GM18502 (cell line): ENCODE measurements around the gene TEDC2.

Source experiments
- ATAC-seq: cut with Tn5 transposase; IDR thresholded peaks from one replicate; pipeline ENCODE4 v1.9.1; 2021; ENCODE audit warnings: mild to moderate bottlenecking; ENCODE audit not compliant: unreplicated experiment, poor library complexity

Gene TEDC2

GRCh38 chr16:2490190-2491105 lies 30.5 kb downstream of the TEDC2 start:
- no peak for ATAC-seq

GRCh38 chr16:2492292-2492691 lies 32.4 kb downstream of the TEDC2 start:
- ATAC-seq, result no peak

DNA sequence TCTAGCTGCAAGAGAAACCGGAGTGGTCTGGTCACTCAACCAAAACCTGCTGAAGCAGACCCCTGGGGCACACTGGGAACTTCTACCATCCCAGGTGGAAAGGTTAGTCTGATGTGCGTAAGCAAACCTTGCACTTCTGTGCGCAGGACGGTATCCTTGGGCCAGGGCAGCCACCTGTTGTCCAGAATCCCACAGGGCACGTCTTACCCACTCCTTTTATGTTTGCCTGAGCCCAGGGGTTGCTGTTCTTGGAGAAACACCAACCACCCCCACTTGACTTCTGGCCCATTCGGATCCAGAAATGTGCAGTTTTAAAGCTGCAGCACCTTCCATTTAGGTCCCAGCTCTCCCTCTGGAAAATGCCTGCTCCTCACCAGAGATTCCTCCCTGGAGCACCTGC lies 33.7 kb downstream of the TEDC2 start:
- ATAC-seq, result no peak

GRCh38 chr16:2494616-2495015 lies 34.7 kb downstream of the TEDC2 start:
- no peak for ATAC-seq

DNA sequence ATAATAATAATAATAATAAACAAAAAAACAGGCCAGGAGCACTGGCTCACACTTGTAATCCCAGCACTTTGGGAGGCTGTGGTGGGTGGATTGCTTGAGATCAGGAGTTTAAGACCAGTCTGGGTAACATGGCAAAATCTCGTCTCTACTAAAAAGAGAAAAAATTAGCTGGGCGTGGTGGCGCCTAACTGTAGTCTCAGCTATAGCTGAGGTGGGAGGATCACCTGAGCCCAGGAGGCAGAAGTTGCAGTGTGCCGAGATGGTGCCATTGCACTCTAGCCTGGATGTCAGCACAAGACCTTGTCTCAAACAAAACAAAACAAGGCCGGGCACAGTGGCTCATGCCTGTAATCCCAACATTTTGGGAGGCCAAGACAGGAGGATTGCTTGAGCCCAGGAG lies 35.1 kb downstream of the TEDC2 start:
- no peak for ATAC-seq

DNA sequence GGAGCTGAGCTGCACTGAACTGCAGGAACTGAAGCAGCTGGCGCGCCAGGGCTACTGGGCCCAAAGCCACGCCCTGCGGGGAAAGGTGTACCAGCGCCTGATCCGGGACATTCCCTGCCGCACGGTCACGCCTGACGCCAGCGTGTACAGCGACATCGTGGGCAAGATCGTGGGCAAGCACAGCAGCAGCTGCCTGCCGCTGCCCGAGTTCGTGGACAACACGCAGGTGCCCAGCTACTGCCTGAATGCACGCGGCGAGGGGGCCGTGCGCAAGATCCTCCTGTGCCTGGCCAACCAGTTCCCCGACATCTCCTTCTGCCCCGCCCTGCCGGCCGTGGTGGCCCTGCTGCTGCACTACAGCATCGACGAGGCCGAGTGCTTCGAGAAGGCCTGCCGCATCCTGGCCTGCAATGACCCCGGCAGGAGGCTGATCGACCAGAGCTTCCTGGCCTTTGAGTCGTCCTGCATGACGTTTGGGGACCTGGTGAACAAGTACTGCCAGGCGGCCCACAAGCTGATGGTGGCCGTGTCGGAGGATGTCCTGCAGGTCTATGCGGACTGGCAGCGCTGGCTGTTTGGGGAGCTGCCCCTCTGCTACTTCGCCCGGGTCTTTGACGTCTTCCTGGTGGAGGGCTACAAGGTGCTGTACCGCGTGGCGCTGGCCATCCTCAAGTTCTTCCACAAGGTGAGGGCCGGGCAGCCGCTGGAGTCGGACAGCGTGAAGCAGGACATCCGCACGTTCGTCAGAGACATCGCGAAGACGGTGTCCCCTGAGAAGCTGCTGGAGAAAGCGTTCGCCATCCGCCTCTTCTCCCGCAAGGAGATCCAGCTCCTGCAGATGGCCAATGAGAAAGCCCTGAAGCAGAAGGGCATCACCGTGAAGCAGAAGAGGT lies 36.6 kb downstream of the TEDC2 start:
- ATAC-seq, result no peak

DNA sequence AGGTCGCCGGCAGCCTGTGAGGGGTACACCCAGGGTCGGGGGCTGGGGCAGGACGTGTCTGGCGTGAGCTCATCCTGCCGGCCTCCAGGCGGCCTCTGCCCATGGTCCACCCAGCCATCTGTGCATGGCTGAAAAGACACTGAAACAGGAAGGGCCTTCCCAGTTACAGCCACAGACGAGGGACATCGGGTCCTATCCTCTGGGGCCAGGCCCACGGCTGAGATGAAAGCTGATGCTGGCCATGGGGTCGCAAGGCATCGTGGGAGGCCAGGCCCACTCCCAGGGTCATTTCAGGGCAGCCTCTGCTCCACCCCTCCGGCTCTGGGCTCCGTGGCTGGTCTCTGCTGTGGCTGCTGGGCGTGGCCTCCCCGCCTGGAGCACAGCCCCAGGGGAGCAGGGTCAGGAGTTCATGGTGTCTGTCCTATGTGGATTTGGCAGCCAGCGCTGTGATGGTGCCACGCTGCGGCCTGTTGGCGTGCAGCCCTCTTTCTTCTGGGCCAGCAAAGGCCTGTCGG lies 37.3 kb downstream of the TEDC2 start:
- no peak for ATAC-seq

GRCh38 chr16:2497695-2498484 lies 38.0 kb downstream of the TEDC2 start:
- no peak for ATAC-seq

DNA sequence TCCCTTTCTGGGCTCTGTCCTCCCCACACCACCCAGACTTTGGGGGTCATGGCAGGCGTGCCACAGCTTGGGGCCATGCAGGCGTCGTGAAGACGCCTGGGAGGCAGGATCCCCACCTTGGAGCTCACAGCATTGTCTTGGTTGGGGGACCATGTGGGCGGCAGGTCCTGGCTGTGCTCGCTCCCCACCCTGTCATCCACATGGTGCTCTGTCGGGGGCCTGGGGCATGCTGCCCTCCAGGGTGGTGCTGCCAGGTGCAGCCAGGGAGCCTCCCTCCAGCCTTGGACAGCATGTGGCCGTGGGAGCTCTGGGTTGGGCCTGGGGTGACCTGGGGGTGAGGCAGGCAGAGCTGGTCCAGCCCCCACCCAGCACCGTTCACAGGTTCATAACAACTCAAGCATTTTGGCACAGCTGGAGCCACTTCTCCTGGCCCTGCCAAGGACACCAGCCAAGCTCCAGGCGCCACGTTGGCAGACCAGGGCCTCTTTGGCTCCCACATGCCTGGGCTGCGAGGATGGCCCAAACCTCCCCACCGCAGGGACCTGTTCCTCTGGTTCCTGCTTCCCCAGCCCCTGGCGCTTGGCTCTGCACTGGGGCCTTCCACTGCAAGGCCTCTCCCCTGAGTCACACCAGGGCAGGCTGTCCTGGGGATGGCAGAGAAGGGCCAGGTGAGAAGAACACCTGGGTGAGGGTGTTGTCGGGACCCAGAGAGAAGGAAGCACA lies 38.8 kb downstream of the TEDC2 start:
- ATAC-seq, result no peak

- no peak for ATAC-seq
Measured at GRCh38 chr16:2499454-2499853, 39.5 kb downstream of the TEDC2 start.

DNA sequence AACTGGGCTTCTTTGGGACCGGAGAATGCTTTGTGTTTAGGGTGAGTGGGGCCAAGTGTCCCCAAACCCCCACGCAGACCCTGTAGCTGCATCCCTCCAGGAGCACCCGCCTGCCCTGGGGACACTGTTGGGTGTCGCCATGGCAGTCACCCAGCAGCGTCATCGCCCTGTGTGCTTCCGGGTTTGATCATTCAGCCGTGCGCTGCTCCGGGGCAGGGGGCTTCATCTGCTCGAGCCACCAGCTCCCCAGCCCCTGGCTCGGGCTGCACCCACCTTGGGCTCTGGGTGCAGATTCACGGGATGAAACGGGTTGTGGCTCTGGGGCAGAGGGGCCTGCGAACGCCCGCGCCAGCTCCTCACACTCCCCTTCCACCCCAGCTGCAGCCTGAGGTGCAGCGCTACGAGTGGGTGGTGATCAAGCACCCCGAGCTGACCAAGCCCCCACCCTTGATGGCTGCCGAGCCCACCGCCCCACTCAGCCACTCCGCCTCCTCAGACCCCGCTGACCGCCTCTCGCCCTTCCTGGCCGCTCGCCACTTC lies 40.1 kb downstream of the TEDC2 start:
- ATAC-seq, result no peak

- ATAC-seq, result no peak
Measured at GRCh38 chr16:2500430-2500917, 40.6 kb downstream of the TEDC2 start.

- peak; percentile 56 for ATAC-seq
Measured at GRCh38 chr16:2500918-2501750, 41.2 kb downstream of the TEDC2 start.

DNA sequence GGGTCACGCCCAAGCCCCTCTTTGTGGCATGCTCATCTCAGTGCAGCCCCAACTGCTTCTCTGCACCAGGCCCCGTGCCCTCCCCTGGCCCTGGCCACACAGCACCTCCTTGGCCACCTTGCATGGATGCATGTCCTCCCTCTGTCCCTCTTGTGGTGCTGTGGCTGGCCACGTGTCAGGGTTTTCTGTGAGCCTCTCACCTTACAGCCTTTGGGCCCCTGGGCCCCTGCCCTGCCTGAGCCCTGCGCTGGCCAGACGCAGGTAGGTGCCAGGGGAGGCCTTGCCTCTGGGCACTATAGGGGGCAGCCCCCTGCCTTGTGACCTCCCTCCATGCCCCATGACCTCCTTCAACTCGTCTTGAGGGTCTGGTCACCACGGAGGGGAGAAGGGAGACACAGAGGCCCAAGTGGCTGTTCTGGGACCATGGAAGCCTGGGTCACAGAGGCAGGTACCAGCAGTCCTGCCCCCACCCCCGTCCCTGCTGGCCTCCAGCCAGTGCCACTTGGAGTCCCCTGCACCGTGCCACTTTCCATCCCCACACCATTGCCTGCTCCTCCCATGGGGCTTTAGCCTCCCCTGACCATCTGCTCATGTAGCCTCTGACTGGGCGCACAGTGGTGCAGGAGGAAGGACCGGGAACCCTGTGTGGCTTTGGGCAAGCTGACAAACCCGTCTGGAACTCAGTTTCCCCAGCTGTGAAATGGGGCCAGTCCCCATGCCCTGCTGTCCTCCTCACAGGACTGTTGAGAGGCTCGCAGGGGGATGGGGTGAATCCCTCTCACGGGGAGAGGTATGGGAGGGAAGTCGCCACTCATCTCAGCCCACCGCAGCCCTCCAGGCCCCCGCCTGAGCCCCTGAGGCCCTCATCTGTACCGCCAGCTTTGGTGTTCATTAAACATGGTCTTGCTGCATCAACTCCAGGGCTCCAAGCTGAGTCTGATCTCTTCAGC lies 42.3 kb downstream of the TEDC2 start:
- no peak for ATAC-seq

DNA sequence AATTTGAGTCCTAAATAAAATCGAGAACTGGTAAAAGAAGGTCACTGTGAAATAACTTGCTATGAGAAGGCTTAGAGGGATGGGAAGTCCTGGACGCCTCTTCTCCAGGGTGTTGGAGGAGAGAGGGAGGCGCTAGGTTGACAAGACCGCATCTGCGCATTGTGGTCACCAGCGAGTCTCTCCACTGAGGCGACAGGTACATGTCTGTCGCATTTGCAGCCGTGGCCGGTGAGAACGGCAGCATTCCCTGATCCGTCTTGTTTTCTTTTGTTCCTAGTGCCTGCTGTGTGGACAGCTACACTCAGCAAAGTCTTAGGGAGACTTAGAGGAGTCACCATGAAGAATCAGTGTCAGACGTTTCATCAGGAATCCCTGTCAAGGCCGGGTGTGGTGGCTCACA lies 45.8 kb downstream of the TEDC2 start:
- no peak for ATAC-seq

GRCh38 chr16:2507052-2507659 lies 47.2 kb downstream of the TEDC2 start:
- ATAC-seq, result peak; percentile 47

DNA sequence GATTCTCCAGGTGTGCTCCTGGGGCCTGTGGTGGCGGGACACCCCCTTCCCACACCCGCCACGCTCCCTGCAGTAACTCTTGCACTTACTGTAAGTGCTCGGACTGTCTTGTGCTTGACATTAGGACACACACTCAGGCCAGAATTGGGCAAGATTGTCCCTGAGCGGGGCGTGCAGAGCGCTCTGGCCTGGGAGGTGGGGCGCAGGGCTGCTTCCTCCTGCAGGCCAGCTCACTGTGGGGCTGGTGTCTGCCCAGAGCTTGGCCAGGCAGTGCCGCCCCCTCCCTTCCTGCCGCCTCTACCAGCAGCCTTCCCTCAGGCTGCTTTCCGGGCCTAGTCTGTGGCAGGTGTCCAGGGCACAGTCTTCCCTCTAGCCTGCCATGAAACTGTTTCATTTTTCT lies 47.8 kb downstream of the TEDC2 start:
- peak; percentile 24 for ATAC-seq
